Stomach (tissue), 4 donors: ENCODE data around the gene MET.

Experiments
- EP300 ChIP-seq: sonication (generic); formaldehyde crosslinking; IDR thresholded peaks from one replicate; pipeline ENCODE4 v1.6.1; 2017; ENCODE audit warnings: antibody characterized with exemption
- POLR2A ChIP-seq, 4 donors: fragments of 450-650 bp; IDR thresholded peaks; one replicate each; pipeline ENCODE4 v1.6.1; 2016; ENCODE audit warnings: antibody characterized with exemption in 4 of 4, control low read depth in 2 of 4, mild to moderate bottlenecking in 1 of 4, moderate library complexity in 1 of 4
- POLR2AphosphoS5 ChIP-seq, 3 donors: sonication (generic); formaldehyde crosslinking; IDR thresholded peaks; one replicate each; pipeline ENCODE4 v1.6.1; 2016; ENCODE audit warnings: antibody characterized with exemption in 3 of 3
- TF ChIP-seq, protein P1 (sequence below), 7 experiments: fragments of 450-650 bp in 4 of 7; fragments of 200-600 bp in 3 of 7; sonication (generic) in 3 of 7; IDR thresholded peaks; one replicate each; pipeline ENCODE4 v1.5.1; 2016 to 2019; ENCODE audit warnings: antibody characterized with exemption in 7 of 7, control low read depth in 2 of 7, mild to moderate bottlenecking in 1 of 7

DNA sequence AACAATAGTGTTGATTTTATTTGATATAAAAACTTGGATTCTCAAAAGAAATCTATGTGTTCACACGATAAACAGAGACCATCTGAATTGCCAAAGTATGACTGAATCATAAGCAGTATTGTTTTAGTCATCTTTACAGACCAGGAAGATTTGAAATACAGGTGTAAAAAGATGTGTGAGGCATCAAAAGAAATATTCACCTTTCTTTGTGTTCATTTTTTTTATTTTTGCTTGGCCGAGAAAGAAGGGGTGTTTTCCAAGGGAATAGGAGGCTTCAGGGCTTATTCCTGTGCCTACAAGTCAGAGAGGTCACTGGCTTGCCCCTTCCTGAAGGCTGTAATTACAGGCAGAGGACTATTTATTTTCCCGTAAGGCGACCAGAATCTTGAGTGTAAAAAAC, 37.3 kb downstream of the MET start:
- TF ChIP-seq EP300 (no peak), POLR2A (IDR thresholded peaks at IDR 0.05) (no peak), POLR2AphosphoS5 (IDR thresholded peaks at IDR 0.05) (no peak)
- TF ChIP-seq, protein P1, sequence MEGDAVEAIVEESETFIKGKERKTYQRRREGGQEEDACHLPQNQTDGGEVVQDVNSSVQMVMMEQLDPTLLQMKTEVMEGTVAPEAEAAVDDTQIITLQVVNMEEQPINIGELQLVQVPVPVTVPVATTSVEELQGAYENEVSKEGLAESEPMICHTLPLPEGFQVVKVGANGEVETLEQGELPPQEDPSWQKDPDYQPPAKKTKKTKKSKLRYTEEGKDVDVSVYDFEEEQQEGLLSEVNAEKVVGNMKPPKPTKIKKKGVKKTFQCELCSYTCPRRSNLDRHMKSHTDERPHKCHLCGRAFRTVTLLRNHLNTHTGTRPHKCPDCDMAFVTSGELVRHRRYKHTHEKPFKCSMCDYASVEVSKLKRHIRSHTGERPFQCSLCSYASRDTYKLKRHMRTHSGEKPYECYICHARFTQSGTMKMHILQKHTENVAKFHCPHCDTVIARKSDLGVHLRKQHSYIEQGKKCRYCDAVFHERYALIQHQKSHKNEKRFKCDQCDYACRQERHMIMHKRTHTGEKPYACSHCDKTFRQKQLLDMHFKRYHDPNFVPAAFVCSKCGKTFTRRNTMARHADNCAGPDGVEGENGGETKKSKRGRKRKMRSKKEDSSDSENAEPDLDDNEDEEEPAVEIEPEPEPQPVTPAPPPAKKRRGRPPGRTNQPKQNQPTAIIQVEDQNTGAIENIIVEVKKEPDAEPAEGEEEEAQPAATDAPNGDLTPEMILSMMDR (IDR thresholded peaks at IDR 0.05), result no peak
